A549 (cell line): ENCODE measurements around the gene PRR7. TPM values are rescaled to one million over a fixed set of nuclear protein-coding genes. Genes with fewer than 3 reads are reported as not detected.

ENCODE experiments used
- ATAC-seq, 2 experiments: fragments of 200-7000 bp in 1 of 2; fragments of >200 bp in 1 of 2; cut with Nextera tagmentation in 1 of 2; cut with Tn5 transposase in 1 of 2; 3 replicates each; pipeline versions ENCODE4 v1.8.0 to v1.9.1; 2018 to 2020; ENCODE audit warnings: mild to moderate bottlenecking in 1 of 2, moderate library complexity in 1 of 2
- CTCF ChIA-PET: fragments of 300-600 bp; sonication (Branson Sonifier 250); formaldehyde crosslinking; extraction: SDS; loops from one replicate; lab custom pipeline; 2021; ENCODE audit warnings: antibody characterized with exemption, inconsistent platforms; lab: Yijun Ruan, JAX
- POLR2A ChIA-PET: fragments of 350-600 bp; formaldehyde crosslinking; extraction: SDS; loops from one replicate; lab custom pipeline; 2021; ENCODE audit warnings: antibody characterized with exemption, inconsistent platforms; lab: Yijun Ruan, JAX
- DNase-seq, 2 experiments: peaks; one replicate each; pipeline versions ENCODE4 v3.0.0 to v3.0.0-alpha.2; 2011 to 2016; ENCODE audit warnings: low read depth in 1 of 2, low spot score in 1 of 2
- FAIRE-seq: peaks from 2 replicates; lab custom pipeline; 2011; peaks lifted over from hg19 to GRCh38; lab: Jason Lieb, UNC
- H3K27ac ChIP-seq, 2 experiments: fragments of >200 bp; sonication (Bioruptor Twin); formaldehyde crosslinking; 3 replicates each; pipeline ENCODE4 v1.5.1; 2016 to 2017
- H3K4me1 ChIP-seq: fragments of >200 bp; sonication (Bioruptor Twin); formaldehyde crosslinking; 3 replicates; pipeline ENCODE4 v1.6.1; 2016
- H3K4me2 ChIP-seq: fragments of >200 bp; sonication (Bioruptor Twin); formaldehyde crosslinking; 3 replicates; pipeline ENCODE4 v1.6.1; 2016
- H3K4me3 ChIP-seq: fragments of >200 bp; sonication (Bioruptor Twin); formaldehyde crosslinking; 3 replicates; pipeline ENCODE4 v1.5.1; 2016
- H3K9me3 ChIP-seq: fragments of >200 bp; sonication (Bioruptor Twin); formaldehyde crosslinking; 3 replicates; pipeline ENCODE4 v1.6.1; 2016
- CBX2 ChIP-seq: fragments of 200-600 bp; sonication (generic); IDR thresholded peaks from 2 replicates; pipeline ENCODE4 v1.6.1; 2016; ENCODE audit warnings: low read depth, mild to moderate bottlenecking, borderline replicate concordance
- CBX8 ChIP-seq: fragments of 200-600 bp; sonication (generic); IDR thresholded peaks from 2 replicates; pipeline ENCODE4 v1.6.1; 2016
- CEBPB ChIP-seq, 2 experiments: fragments of >200 bp in 1 of 2; sonication (Bioruptor Twin) in 1 of 2; formaldehyde crosslinking in 1 of 2; IDR thresholded peaks; 2 replicates each; pipeline ENCODE4 v1.6.1; 2012 to 2016
- CHD2 ChIP-seq: fragments of 150-350 bp; IDR thresholded peaks from 2 replicates; pipeline ENCODE4 v1.6.1; 2014; ENCODE audit warnings: low read length; ENCODE audit not compliant: partially characterized antibody
- EP300 ChIP-seq, 2 experiments: fragments of >200 bp; sonication (Bioruptor Twin); formaldehyde crosslinking; IDR thresholded peaks; 2 replicates in 1 of 2; 3 replicates in 1 of 2; pipeline ENCODE4 v1.6.1; 2016 to 2017
- FOSL2 ChIP-seq, 2 experiments: fragments of 450-650 bp in 1 of 2; fragments of >200 bp in 1 of 2; sonication (Bioruptor Twin) in 1 of 2; formaldehyde crosslinking; IDR thresholded peaks; 2 replicates each; pipeline versions ENCODE4 v1.5.0 to v1.6.1; 2016 to 2020; ENCODE audit warnings: mild to moderate bottlenecking in 1 of 2, moderate library complexity in 1 of 2
- FOXS1 ChIP-seq: fragments of 250-450 bp; sonication (Bioruptor Pico); IDR thresholded peaks from 2 replicates; pipeline ENCODE4 v1.5.0; 2020; ENCODE audit warnings: mild to moderate bottlenecking, moderate library complexity
- GATA3 ChIP-seq: IDR thresholded peaks from 2 replicates; pipeline ENCODE4 v1.6.1; 2012; ENCODE audit warnings: borderline replicate concordance
- HOXB13 ChIP-seq: fragments of 250-450 bp; sonication (Bioruptor Pico); IDR thresholded peaks from 2 replicates; pipeline ENCODE4 v1.5.0; 2020; ENCODE audit warnings: low read depth, mild to moderate bottlenecking, moderate library complexity
- HOXB5 ChIP-seq: fragments of 250-450 bp; sonication (Bioruptor Pico); IDR thresholded peaks from 2 replicates; pipeline ENCODE4 v1.5.0; 2020; ENCODE audit warnings: mild to moderate bottlenecking, moderate library complexity
- NFE2L2 ChIP-seq: fragments of 150-350 bp; conservative IDR thresholded peaks from 2 replicates; pipeline ENCODE4 v1.6.1; 2014; ENCODE audit warnings: low read length
- NR3C1 ChIP-seq: fragments of >200 bp; sonication (Bioruptor Twin); formaldehyde crosslinking; IDR thresholded peaks from 3 replicates; pipeline ENCODE4 v1.6.1; 2017
- RAD21 ChIP-seq, 2 experiments: fragments of >200 bp in 1 of 2; sonication (Bioruptor Twin) in 1 of 2; formaldehyde crosslinking in 1 of 2; IDR thresholded peaks in 1 of 2; conservative IDR thresholded peaks in 1 of 2; 2 replicates in 1 of 2; 3 replicates in 1 of 2; pipeline ENCODE4 v1.6.1; 2012 to 2018; ENCODE audit warnings: inconsistent platforms in 1 of 2
- RARB ChIP-seq: fragments of 250-450 bp; sonication (Bioruptor Pico); IDR thresholded peaks from 2 replicates; pipeline ENCODE4 v1.8.0; 2021; ENCODE audit warnings: mild to moderate bottlenecking, moderate library complexity
- RCOR1 ChIP-seq: fragments of 150-350 bp; IDR thresholded peaks from 2 replicates; pipeline ENCODE4 v1.6.1; 2014; ENCODE audit warnings: antibody characterized with exemption, low read length, low read depth
- RNF2 ChIP-seq: fragments of 200-600 bp; sonication (generic); IDR thresholded peaks from 2 replicates; pipeline ENCODE4 v1.6.1; 2016; ENCODE audit warnings: low read depth, mild to moderate bottlenecking, antibody characterized with exemption, moderate library complexity, borderline replicate concordance
- SMC3 ChIP-seq: fragments of >200 bp; sonication (Bioruptor Twin); formaldehyde crosslinking; IDR thresholded peaks from 3 replicates; pipeline ENCODE4 v1.6.1; 2018; ENCODE audit warnings: inconsistent platforms
- SREBF2 ChIP-seq: fragments of 450-650 bp; IDR thresholded peaks from 2 replicates; pipeline ENCODE4 v1.6.1; 2014; ENCODE audit warnings: mild to moderate bottlenecking, moderate library complexity
- TFCP2L1 ChIP-seq: fragments of 250-450 bp; sonication (Bioruptor Pico); IDR thresholded peaks from 2 replicates; pipeline ENCODE4 v1.5.0; 2021; ENCODE audit warnings: mild to moderate bottlenecking
- ZC3H11A ChIP-seq: fragments of 450-650 bp; IDR thresholded peaks from 2 replicates; pipeline ENCODE4 v1.6.1; 2014; ENCODE audit warnings: antibody characterized with exemption, mild to moderate bottlenecking
- ZNF302 ChIP-seq: fragments of 250-450 bp; sonication (Bioruptor Pico); IDR thresholded peaks from 2 replicates; pipeline ENCODE4 v1.9.0; 2021; ENCODE audit warnings: inconsistent platforms, mild to moderate bottlenecking, moderate library complexity
- ZSCAN20 ChIP-seq: fragments of 250-450 bp; sonication (Bioruptor Pico); IDR thresholded peaks from 2 replicates; pipeline ENCODE4 v1.8.0; 2022; ENCODE audit warnings: mild to moderate bottlenecking, moderate library complexity
- WGBS: methylation state at CpG from one replicate; pipeline ENCODE4 v1.1.6; 2017; ENCODE audit errors: missing lambda C conversion rate; 5-methylcytosine and 5-hydroxymethylcytosine counted together
- polyA plus RNA-seq, 4 experiments: library from polyadenylated mRNA; depleted of rRNA in 3 of 4; stranded (reverse); fragments of >200 nt; fragmentation: RNase III in 1 of 4; extraction: RNeasy Plus Mini Kit Qiagen cat#74134 plus additional on column Dnase treatment in 1 of 4; gene quantifications; 2 replicates in 3 of 4; 3 replicates in 1 of 4; pipeline ENCODE4 v1.2.3, GENCODE V29; 2011 to 2017
- TF ChIP-seq, protein P1 (sequence below): IDR thresholded peaks from 2 replicates; pipeline ENCODE4 v1.6.1; 2012
- TF ChIP-seq, protein P2 (sequence below): fragments of 250-450 bp; sonication (Bioruptor Pico); IDR thresholded peaks from 2 replicates; pipeline ENCODE4 v1.5.0; 2020; ENCODE audit warnings: low read depth, mild to moderate bottlenecking, moderate library complexity
- TF ChIP-seq, protein P3 (sequence below): fragments of >200 bp; sonication (Bioruptor Twin); formaldehyde crosslinking; IDR thresholded peaks from 2 replicates; pipeline ENCODE4 v1.6.1; 2016
- TF ChIP-seq, protein P4 (sequence below): fragments of >200 bp; sonication (Bioruptor Twin); formaldehyde crosslinking; IDR thresholded peaks from 3 replicates; pipeline ENCODE4 v1.5.1; 2016
- TF ChIP-seq, protein P5 (sequence below): fragments of 250-450 bp; sonication (Bioruptor Pico); IDR thresholded peaks from 2 replicates; pipeline ENCODE4 v1.5.0; 2021; ENCODE audit warnings: mild to moderate bottlenecking, moderate library complexity, borderline replicate concordance
- TF ChIP-seq, protein P6 (sequence below): fragments of 150-350 bp; IDR thresholded peaks from 2 replicates; pipeline ENCODE4 v1.6.1; 2014; ENCODE audit warnings: low read depth, mild to moderate bottlenecking, low read length
- TF ChIP-seq, protein P7 (sequence below): IDR thresholded peaks from 2 replicates; pipeline ENCODE4 v1.6.1; 2012

PRR7 gene
- polyA plus RNA-seq, 2 of the 4 experiments (the other 2 are of a cell fraction) = 2.2 to 11.0 TPM

DNA sequence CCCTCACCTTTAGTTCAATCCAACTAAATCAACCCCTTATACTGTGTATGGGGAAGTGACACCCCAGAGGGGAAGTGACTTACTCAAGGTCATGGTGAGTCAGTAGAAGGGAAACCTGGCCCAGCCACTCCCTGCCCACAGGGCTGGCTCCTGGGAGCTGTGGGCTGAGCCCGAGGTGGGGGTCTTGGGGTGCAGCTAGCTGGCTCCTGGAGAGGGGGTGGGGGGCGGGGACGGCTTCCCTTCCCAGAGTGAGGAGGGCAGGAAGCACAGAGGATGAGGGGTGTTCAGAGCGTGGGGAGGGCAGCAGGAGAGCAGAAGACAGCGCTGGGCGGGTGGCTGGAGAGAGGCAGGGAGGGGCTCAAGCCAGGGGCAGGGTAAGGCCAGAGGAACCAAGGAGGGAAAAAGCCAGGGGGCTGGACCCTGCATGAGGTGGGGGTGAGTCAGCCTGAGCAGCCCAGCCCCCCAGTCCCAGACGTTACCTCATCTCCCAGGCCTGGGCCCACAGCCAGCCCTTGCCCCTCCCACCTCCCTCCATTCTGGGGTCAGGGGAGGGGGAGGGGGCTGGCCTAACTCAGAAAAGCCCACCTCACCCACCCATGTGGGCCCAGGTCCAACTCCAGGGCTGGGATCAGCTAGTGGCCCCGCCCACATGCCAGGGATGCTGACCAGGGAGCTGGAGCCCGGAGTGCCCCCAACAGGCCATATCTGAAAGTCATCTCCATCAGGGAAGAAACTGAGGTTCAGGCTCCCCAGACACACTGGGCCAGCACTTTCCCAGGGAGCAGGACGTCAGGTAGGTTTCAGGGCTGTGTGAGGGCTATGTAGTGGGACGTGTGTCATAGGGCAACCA lies 48.0 kb downstream of the PRR7 start:
- peak overlapping the region; percentile 82 to 95 for H3K27ac ChIP-seq
- TF ChIP-seq ZSCAN20 (no peak), FOSL2 (IDR thresholded peaks at IDR 0.05) (peak; percentile 51), FOSL2 (CRISPR knock-in tag; IDR thresholded peaks at IDR 0.05) (peak; percentile 83), ZC3H11A (no peak), EP300 (IDR thresholded peaks at IDR 0.05) (no peak), NFE2L2 (no peak), CEBPB (IDR thresholded peaks at IDR 0.05) (peak in 1 of 2 experiments; percentile 22; a peak in 1 of 4 replicates), CBX8 (no peak), HOXB5 (no peak), HOXB13 (CRISPR knock-in tag) (no peak), RAD21 (conservative IDR thresholded peaks at IDR 0.05 in 1 of 2, IDR thresholded peaks at IDR 0.05 in 1 of 2) (no peak; a peak in 1 of 5 replicates), CHD2 (peak; percentile 11), CBX2 (no peak), FOXS1 (CRISPR knock-in tag) (no peak), GATA3 (peak; percentile 47; the same call in 1 of the 2 replicates), RNF2 (no peak), ZNF302 (CRISPR knock-in tag) (no peak), SMC3 (no peak), RCOR1 (no peak), SREBF2 (no peak), NR3C1 (no peak), TFCP2L1 (no peak), RARB (CRISPR knock-in tag) (no peak)
- TF ChIP-seq, protein P1, sequence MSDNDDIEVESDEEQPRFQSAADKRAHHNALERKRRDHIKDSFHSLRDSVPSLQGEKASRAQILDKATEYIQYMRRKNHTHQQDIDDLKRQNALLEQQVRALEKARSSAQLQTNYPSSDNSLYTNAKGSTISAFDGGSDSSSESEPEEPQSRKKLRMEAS = peak; percentile 47
- TF ChIP-seq, protein P2, sequence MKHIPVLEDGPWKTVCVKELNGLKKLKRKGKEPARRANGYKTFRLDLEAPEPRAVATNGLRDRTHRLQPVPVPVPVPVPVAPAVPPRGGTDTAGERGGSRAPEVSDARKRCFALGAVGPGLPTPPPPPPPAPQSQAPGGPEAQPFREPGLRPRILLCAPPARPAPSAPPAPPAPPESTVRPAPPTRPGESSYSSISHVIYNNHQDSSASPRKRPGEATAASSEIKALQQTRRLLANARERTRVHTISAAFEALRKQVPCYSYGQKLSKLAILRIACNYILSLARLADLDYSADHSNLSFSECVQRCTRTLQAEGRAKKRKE (CRISPR knock-in tag) = no peak
- TF ChIP-seq, protein P3, sequence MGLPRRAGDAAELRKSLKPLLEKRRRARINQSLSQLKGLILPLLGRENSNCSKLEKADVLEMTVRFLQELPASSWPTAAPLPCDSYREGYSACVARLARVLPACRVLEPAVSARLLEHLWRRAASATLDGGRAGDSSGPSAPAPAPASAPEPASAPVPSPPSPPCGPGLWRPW = no peak
- TF ChIP-seq, protein P4, sequence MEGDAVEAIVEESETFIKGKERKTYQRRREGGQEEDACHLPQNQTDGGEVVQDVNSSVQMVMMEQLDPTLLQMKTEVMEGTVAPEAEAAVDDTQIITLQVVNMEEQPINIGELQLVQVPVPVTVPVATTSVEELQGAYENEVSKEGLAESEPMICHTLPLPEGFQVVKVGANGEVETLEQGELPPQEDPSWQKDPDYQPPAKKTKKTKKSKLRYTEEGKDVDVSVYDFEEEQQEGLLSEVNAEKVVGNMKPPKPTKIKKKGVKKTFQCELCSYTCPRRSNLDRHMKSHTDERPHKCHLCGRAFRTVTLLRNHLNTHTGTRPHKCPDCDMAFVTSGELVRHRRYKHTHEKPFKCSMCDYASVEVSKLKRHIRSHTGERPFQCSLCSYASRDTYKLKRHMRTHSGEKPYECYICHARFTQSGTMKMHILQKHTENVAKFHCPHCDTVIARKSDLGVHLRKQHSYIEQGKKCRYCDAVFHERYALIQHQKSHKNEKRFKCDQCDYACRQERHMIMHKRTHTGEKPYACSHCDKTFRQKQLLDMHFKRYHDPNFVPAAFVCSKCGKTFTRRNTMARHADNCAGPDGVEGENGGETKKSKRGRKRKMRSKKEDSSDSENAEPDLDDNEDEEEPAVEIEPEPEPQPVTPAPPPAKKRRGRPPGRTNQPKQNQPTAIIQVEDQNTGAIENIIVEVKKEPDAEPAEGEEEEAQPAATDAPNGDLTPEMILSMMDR = peak; percentile 34
- TF ChIP-seq, protein P5, sequence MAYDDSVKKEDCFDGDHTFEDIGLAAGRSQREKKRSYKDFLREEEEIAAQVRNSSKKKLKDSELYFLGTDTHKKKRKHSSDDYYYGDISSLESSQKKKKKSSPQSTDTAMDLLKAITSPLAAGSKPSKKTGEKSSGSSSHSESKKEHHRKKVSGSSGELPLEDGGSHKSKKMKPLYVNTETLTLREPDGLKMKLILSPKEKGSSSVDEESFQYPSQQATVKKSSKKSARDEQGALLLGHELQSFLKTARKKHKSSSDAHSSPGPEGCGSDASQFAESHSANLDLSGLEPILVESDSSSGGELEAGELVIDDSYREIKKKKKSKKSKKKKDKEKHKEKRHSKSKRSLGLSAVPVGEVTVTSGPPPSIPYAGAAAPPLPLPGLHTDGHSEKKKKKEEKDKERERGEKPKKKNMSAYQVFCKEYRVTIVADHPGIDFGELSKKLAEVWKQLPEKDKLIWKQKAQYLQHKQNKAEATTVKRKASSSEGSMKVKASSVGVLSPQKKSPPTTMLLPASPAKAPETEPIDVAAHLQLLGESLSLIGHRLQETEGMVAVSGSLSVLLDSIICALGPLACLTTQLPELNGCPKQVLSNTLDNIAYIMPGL (CRISPR knock-in tag) = no peak
- TF ChIP-seq, protein P6, sequence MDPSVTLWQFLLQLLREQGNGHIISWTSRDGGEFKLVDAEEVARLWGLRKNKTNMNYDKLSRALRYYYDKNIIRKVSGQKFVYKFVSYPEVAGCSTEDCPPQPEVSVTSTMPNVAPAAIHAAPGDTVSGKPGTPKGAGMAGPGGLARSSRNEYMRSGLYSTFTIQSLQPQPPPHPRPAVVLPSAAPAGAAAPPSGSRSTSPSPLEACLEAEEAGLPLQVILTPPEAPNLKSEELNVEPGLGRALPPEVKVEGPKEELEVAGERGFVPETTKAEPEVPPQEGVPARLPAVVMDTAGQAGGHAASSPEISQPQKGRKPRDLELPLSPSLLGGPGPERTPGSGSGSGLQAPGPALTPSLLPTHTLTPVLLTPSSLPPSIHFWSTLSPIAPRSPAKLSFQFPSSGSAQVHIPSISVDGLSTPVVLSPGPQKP = no peak
- TF ChIP-seq, protein P7, sequence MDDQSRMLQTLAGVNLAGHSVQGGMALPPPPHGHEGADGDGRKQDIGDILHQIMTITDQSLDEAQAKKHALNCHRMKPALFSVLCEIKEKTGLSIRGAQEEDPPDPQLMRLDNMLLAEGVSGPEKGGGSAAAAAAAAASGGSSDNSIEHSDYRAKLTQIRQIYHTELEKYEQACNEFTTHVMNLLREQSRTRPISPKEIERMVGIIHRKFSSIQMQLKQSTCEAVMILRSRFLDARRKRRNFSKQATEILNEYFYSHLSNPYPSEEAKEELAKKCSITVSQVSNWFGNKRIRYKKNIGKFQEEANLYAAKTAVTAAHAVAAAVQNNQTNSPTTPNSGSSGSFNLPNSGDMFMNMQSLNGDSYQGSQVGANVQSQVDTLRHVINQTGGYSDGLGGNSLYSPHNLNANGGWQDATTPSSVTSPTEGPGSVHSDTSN = no peak

More for the DNA sequence above, 48.0 kb downstream of the PRR7 start:
- DNase-seq = peak; percentile 70 to 82
- FAIRE-seq = no peak
- Histone ChIP-seq H3K9me3 (no peaks in the 10 kb centered on the region), H3K4me2 (peak overlapping the region; percentile 98), H3K4me3 (peak overlapping the region; percentile 63; the same call in 1 of the 3 replicates), H3K4me1 (peaks cover 63% of the 10 kb centered on the region)
- ChIA-PET CTCF (interaction anchor here (1.4 to 18.1 kb wide), 7 partner anchors 8 to 113 kb away, joined by 5 to 354 read pairs (median 100); partner anchors contain the start of genes DBN1, PDLIM7, PFN3 and PRR7), POLR2A (interaction anchor here (1.0 to 1.5 kb wide), 4 partner anchors 17 to 90 kb away, joined by 3 to 4 read pairs (median 4); no protein-coding TSS in a partner anchor)
- ATAC-seq = peak; percentile 25 to 32
- 26% methylated on average over 8 of the region's 11 CpGs for WGBS
